K562 (cell line): ENCODE measurements around the gene R3HDM2. TPM values are rescaled to one million over a fixed set of nuclear protein-coding genes. Genes with fewer than 3 reads are reported as not detected.

Experiments used
- ATAC-seq: fragments of 200-7000 bp; cut with Tn5 transposase; 3 replicates; pipeline ENCODE4 v1.9.1; 2020; ENCODE audit warnings: moderate library complexity
- BruUV-seq: library from RNA; stranded (reverse); fragments of 400-500 nt; replicated peaks from 2 replicates; lab custom pipeline; 2021; lab: Mats Ljungman, UMichigan
- CTCF ChIA-PET: fragments of 300-600 bp; formaldehyde crosslinking; extraction: SDS; loops from one replicate; lab custom pipeline; 2021; ENCODE audit warnings: low intra/inter-chr PET ratio; lab: Yijun Ruan, JAX
- POLR2A ChIA-PET: fragments of 300-600, 350-650 bp; sonication (Branson Sonifier 250); formaldehyde crosslinking; extraction: SDS; loops from one replicate; lab custom pipeline; 2021; ENCODE audit warnings: antibody characterized with exemption, inconsistent platforms; lab: Yijun Ruan, JAX
- DNase-seq, 4 experiments: peaks; one replicate each; pipeline versions ENCODE4 v3.0.0 to v3.0.0-alpha.2; 2011 to 2018; ENCODE audit warnings: low spot score in 3 of 4, mixed read lengths in 3 of 4; ENCODE audit errors: extremely low read depth in 1 of 4
- FAIRE-seq: peaks from 2 replicates; lab custom pipeline; 2011; peaks lifted over from hg19 to GRCh38; lab: Jason Lieb, UNC
- H2AFZ ChIP-seq: 2 replicates; pipeline ENCODE4 v1.6.0; 2011; ENCODE audit warnings: low read depth, low read length, control low read depth, inconsistent platforms
- H3K27ac ChIP-seq: fragments of 200-600 bp; 3 replicates; pipeline ENCODE4 v1.8.0; 2011; ENCODE audit warnings: low read depth, mild to moderate bottlenecking, control low read depth, inconsistent platforms, low read length, moderate library complexity, mixed read lengths; ENCODE audit errors: extremely low read depth
- H3K27me3 ChIP-seq, 2 experiments: fragments of 300-600 bp in 1 of 2; 2 replicates in 1 of 2; 3 replicates in 1 of 2; pipeline versions ENCODE4 v1.6.0 to v1.8.0; 2011; ENCODE audit warnings: inconsistent platforms in 2 of 2, low read length in 2 of 2, mild to moderate bottlenecking in 1 of 2, mixed read lengths in 1 of 2, moderate library complexity in 1 of 2; ENCODE audit not compliant: control insufficient read depth in 2 of 2, insufficient read depth in 2 of 2
- H3K36me3 ChIP-seq: fragments of 300-600 bp; 3 replicates; pipeline ENCODE4 v1.8.0; 2011; ENCODE audit warnings: mild to moderate bottlenecking, low read length, inconsistent platforms; ENCODE audit not compliant: control insufficient read depth, insufficient read depth
- H3K4me1 ChIP-seq, 2 experiments: fragments of 200-600 bp in 1 of 2; replicated peaks in 1 of 2; 2 replicates in 1 of 2; 3 replicates in 1 of 2; pipeline versions ENCODE4 v1.5.1 to v1.8.0; 2011; ENCODE audit warnings: inconsistent platforms in 2 of 2, low read length in 2 of 2, mild to moderate bottlenecking in 1 of 2, mixed read lengths in 1 of 2, moderate library complexity in 1 of 2; ENCODE audit not compliant: control insufficient read depth in 2 of 2, insufficient read depth in 2 of 2
- H3K4me2 ChIP-seq: 2 replicates; pipeline ENCODE4 v1.6.1; 2011; ENCODE audit warnings: low read length, control low read depth, inconsistent platforms, mixed read lengths; ENCODE audit not compliant: insufficient read depth
- H3K4me3 ChIP-seq: fragments of 200-600 bp; sonication (generic), shearing (Covaris generic); 2 replicates; pipeline ENCODE4 v1.5.1; 2016; ENCODE audit warnings: control low read depth, inconsistent platforms
- H3K79me2 ChIP-seq: fragments of 200-600 bp; 3 replicates; pipeline ENCODE4 v1.8.0; 2011; ENCODE audit warnings: low read length, inconsistent platforms; ENCODE audit not compliant: control insufficient read depth, insufficient read depth
- H3K9ac ChIP-seq, 2 experiments: 2 replicates each; pipeline versions ENCODE4 v1.6.0 to v1.6.1; 2011; ENCODE audit warnings: low read depth in 2 of 2, low read length in 2 of 2, control low read depth in 1 of 2, inconsistent platforms in 1 of 2, mild to moderate bottlenecking in 1 of 2, mixed read lengths in 1 of 2; ENCODE audit not compliant: insufficient read depth in 1 of 2
- H3K9me1 ChIP-seq: one replicate; pipeline ENCODE4 v1.6.0; 2011; ENCODE audit warnings: inconsistent platforms, mild to moderate bottlenecking, low read length, moderate library complexity; ENCODE audit not compliant: control insufficient read depth, insufficient read depth
- H3K9me3 ChIP-seq: replicated peaks from 2 replicates; pipeline ENCODE4 v1.5.1; 2011; ENCODE audit warnings: low read depth, low read length, inconsistent platforms; ENCODE audit not compliant: control insufficient read depth, insufficient read depth
- H4K20me1 ChIP-seq: replicated peaks from 2 replicates; pipeline ENCODE4 v1.6.1; 2011; ENCODE audit warnings: low read length, inconsistent platforms, mixed read lengths; ENCODE audit not compliant: control insufficient read depth, insufficient read depth
- CEBPZ ChIP-seq: fragments of 150-350 bp; IDR thresholded peaks from 2 replicates; pipeline ENCODE4 v1.6.1; 2014; ENCODE audit warnings: low read depth, mild to moderate bottlenecking, low read length, borderline replicate concordance
- CLOCK ChIP-seq: fragments of 250-450 bp; sonication (Bioruptor Pico); IDR thresholded peaks from 2 replicates; pipeline ENCODE4 v1.4.0; 2020; ENCODE audit warnings: mild to moderate bottlenecking, moderate library complexity, borderline replicate concordance
- EP400 ChIP-seq: fragments of 450-650 bp; IDR thresholded peaks from 2 replicates; pipeline ENCODE4 v1.6.1; 2017; ENCODE audit warnings: antibody characterized with exemption, mild to moderate bottlenecking, moderate library complexity
- FOXA3 ChIP-seq, 2 experiments: fragments of 450-650 bp in 1 of 2; sonication (generic) in 1 of 2; formaldehyde crosslinking; IDR thresholded peaks in 1 of 2; conservative IDR thresholded peaks in 1 of 2; 2 replicates each; pipeline versions ENCODE4 v1.4.0 to v1.8.0; 2020 to 2022; ENCODE audit warnings: mild to moderate bottlenecking in 2 of 2, missing genetic modification reagents in 1 of 2
- GATA2 ChIP-seq: sonication (generic); formaldehyde crosslinking; IDR thresholded peaks from 2 replicates; pipeline ENCODE4 v1.4.0; 2020; ENCODE audit warnings: mild to moderate bottlenecking, missing genetic modification reagents
- HNRNPK ChIP-seq: fragments of 200-400 bp; formaldehyde crosslinking; IDR thresholded peaks from one replicate; pipeline ENCODE4 v1.6.1; 2018; ENCODE audit warnings: mild to moderate bottlenecking, low read depth, low read length; ENCODE audit not compliant: poor library complexity, severe bottlenecking
- MAFG ChIP-seq: fragments of 450-650 bp; conservative IDR thresholded peaks from 2 replicates; pipeline ENCODE4 v1.6.1; 2016; ENCODE audit warnings: missing genetic modification characterization, missing compliant biosample characterization
- RB1 ChIP-seq: fragments of 450-650 bp; IDR thresholded peaks from 2 replicates; pipeline ENCODE4 v1.6.1; 2017; ENCODE audit warnings: low read depth, mild to moderate bottlenecking
- ZFPM2 ChIP-seq: fragments of 250-450 bp; sonication (Bioruptor Pico); IDR thresholded peaks from 2 replicates; pipeline ENCODE4 v1.5.1; 2022; ENCODE audit warnings: mild to moderate bottlenecking
- ZMIZ1 ChIP-seq, 2 experiments: fragments of 150-350 bp in 1 of 2; IDR thresholded peaks; 2 replicates each; pipeline ENCODE4 v1.6.1; 2012 to 2016; ENCODE audit warnings: low read depth in 2 of 2, low read length in 2 of 2, mild to moderate bottlenecking in 1 of 2, moderate library complexity in 1 of 2
- ZNF197 ChIP-seq: fragments of 200-800 bp; sonication (Bioruptor generic); IDR thresholded peaks from 2 replicates; pipeline ENCODE4 v1.6.1; 2016; ENCODE audit warnings: low read depth, missing genetic modification characterization, missing compliant biosample characterization
- ZNF583 ChIP-seq: fragments of 250-450 bp; sonication (Bioruptor Pico); IDR thresholded peaks from 2 replicates; pipeline ENCODE4 v1.4.0; 2020
- WGBS: fragments of 100-300 bp; shearing (Covaris generic); methylation state at CpG from one replicate; pipeline ENCODE4 v1.1.6; 2016; ENCODE audit warnings: low coverage, mixed read lengths; ENCODE audit not compliant: insufficient coverage; ENCODE audit errors: missing lambda C conversion rate; 5-methylcytosine and 5-hydroxymethylcytosine counted together
- in situ Hi-C: fragments of 300-500 bp; cut with MboI; formaldehyde crosslinking; loops from 4 replicates; pipeline ENCODE4 v1.15.0; 2018; ENCODE audit warnings: inconsistent platforms, mixed read lengths
- intact Hi-C: fragments of 100-400 bp; cut with micrococcal nuclease; formaldehyde crosslinking; loops from 2 replicates; pipeline ENCODE4 v1.14.2; 2022
- polyA plus RNA-seq, 8 experiments: library from polyadenylated mRNA; depleted of rRNA in 4 of 8; stranded (reverse) in 5 of 8; unstranded in 3 of 8; fragments of >200 nt; fragmentation: Nextera tagmentation in 2 of 8; fragmentation: Illumina TruSeq in 1 of 8; extraction: Ambion mirVana in 2 of 8; extraction: Trizol in 1 of 8; gene quantifications; 2 replicates each; pipeline versions ENCODE4 v1.2.1 to v1.2.3, GENCODE V29; 2011 to 2014; ENCODE audit warnings: inconsistent platforms in 1 of 8, missing spikeins in 1 of 8
- total RNA-seq, 7 experiments: library from RNA; depleted of rRNA in 6 of 7; stranded (reverse); fragments of >200 nt in 6 of 7; fragmentation: Illumina TruSeq in 2 of 7; extraction: Trizol in 2 of 7; gene quantifications; 2 replicates each; pipeline versions ENCODE4 v1.2.1 to v1.2.3, GENCODE V29; 2011 to 2021; ENCODE audit warnings: low replicate concordance in 1 of 7

R3HDM2 gene
- total and polyA plus RNA-seq, 9 of the 15 experiments (the other 6 are each of a cell fraction or from before 2014, with no cell fraction given) = 3.3 to 18.8 (median 9.0) TPM

- Histone ChIP-seq H3K27me3 (no peaks in the 10 kb centered on the region), H3K36me3 (no peaks in the 10 kb centered on the region), H3K27ac (no peak overlapping the region), H3K4me2 (no peak overlapping the region), H3K4me3 (no peak overlapping the region), H3K4me1 (peaks cover 13 to 25% of the 10 kb centered on the region in 2 experiments), H3K9ac (no peak overlapping the region), H2AFZ (no peak overlapping the region), H3K9me3 (no peaks in the 10 kb centered on the region), H3K9me1 (no peaks in the 10 kb centered on the region), H4K20me1 (no peaks in the 10 kb centered on the region), H3K79me2 (no peaks in the 10 kb centered on the region)
- WGBS = 66% methylated on average over 3 of the region's 3 CpGs
- POLR2A ChIA-PET = interaction anchor here (0.9 kb wide), 1 partner anchor 12 kb away, joined by 4 read pairs; no protein-coding TSS in a partner anchor
- in situ Hi-C loops (loop anchor here (5.0 kb wide), 1 partner anchor 138 kb away; no protein-coding TSS in a partner anchor), intact Hi-C loops (no loop called here)
- ATAC-seq (no peak), DNase-seq (no peak), FAIRE-seq (no peak)
- no TSS peak for BruUV-seq
- CTCF ChIA-PET = interaction anchor here (1.4 kb wide), 1 partner anchor 187 kb away, joined by 5 read pairs; no protein-coding TSS in a partner anchor
- no peak for TF ChIP-seq EP400
- TF ChIP-seq GATA2 (CRISPR knock-in tag) = no peak
- no peak for TF ChIP-seq CLOCK
- TF ChIP-seq RB1 = no peak
- TF ChIP-seq ZFPM2 = no peak
- no peak for TF ChIP-seq ZNF583
- no peak for TF ChIP-seq CEBPZ
- TF ChIP-seq HNRNPK = no peak
- TF ChIP-seq FOXA3 (CRISPR knock-in tag; conservative IDR thresholded peaks at IDR 0.05 in 1 of 2, IDR thresholded peaks at IDR 0.05 in 1 of 2) = no peak
- TF ChIP-seq ZMIZ1 (IDR thresholded peaks at IDR 0.05; ENCODE audit: low read depth in 2 of 2, low read length in 2 of 2) = no peak
- TF ChIP-seq MAFG (tag) = no peak
- TF ChIP-seq ZNF197 (CRISPR knock-in tag) = no peak
These were observed 19.2 kb upstream of the R3HDM2 start for GRCh38 chr12:57450057-57450456.
